Left renal pelvis (tissue), 4 donors: Measurements from ENCODE around the gene EPS8L1. TPM values are rescaled to one million over a fixed set of nuclear protein-coding genes. Genes with fewer than 3 reads are reported as not detected.

Experiments
- polyA plus RNA-seq, 4 donors: library from polyadenylated mRNA; unstranded; fragments of 120-200 nt; gene quantifications; one replicate each; pipeline ENCODE4 v1.2.1, GENCODE V29; 2013; ENCODE audit not compliant: insufficient read length in 4 of 4

EPS8L1 gene
- polyA plus RNA-seq, 4 donors: 1.5 to 92.9 (median 53.5) TPM

Other genes starting within 250 kb of the EPS8L1 start
- gene KIR2DS4, start 243.2 kb upstream of the EPS8L1 start, polyA plus RNA-seq: not detected
- gene KIR3DL2, start 225.4 kb upstream of the EPS8L1 start, polyA plus RNA-seq: not detected
- gene FCAR, start 201.6 kb upstream of the EPS8L1 start, polyA plus RNA-seq: under 1 TPM; 0.23 to 0.67 (median 0.46) TPM
- gene NCR1, start 169.7 kb upstream of the EPS8L1 start, polyA plus RNA-seq: under 1 TPM in 2 of 4 donors, not detected in 2; 0.13 to 0.26 TPM
- gene NLRP7, start 128.3 kb upstream of the EPS8L1 start, polyA plus RNA-seq: not detected
- 10 to 100 TPM in 3 of 4 donors, 1 to 10 TPM in 1; 5.0 to 26.4 (median 14.7) TPM for gene NLRP2, start 109.5 kb upstream of the EPS8L1 start, polyA plus RNA-seq
- gene GP6, start 37.6 kb upstream of the EPS8L1 start, polyA plus RNA-seq: under 1 TPM; 0.39 to 0.72 (median 0.51) TPM
- gene RDH13, start 12.7 kb upstream of the EPS8L1 start, polyA plus RNA-seq: 10 to 100 TPM in 3 of 4 donors, 1 to 10 TPM in 1; 9.2 to 25.8 (median 18.7) TPM
- 100 to 1,000 TPM in 1 of 4 donors, 10 to 100 TPM in 3; 56.8 to 120 (median 69.6) TPM for gene PPP1R12C, start 41.8 kb downstream of the EPS8L1 start, polyA plus RNA-seq
- 1 to 10 TPM; 4.2 to 9.9 (median 5.7) TPM for gene TNNT1, start 73.3 kb downstream of the EPS8L1 start, polyA plus RNA-seq
- 1 to 10 TPM in 3 of 4 donors, under 1 TPM in 1; 0.57 to 5.4 (median 4.5) TPM for gene TNNI3, start 81.9 kb downstream of the EPS8L1 start, polyA plus RNA-seq
- gene DNAAF3, start 90.7 kb downstream of the EPS8L1 start, polyA plus RNA-seq: 10 to 100 TPM in 1 of 4 donors, 1 to 10 TPM in 3; 2.0 to 10.4 (median 7.7) TPM
- under 1 TPM; 0.09 to 0.52 (median 0.29) TPM for gene SYT5, start 104.4 kb downstream of the EPS8L1 start, polyA plus RNA-seq
- gene PTPRH, start 133.6 kb downstream of the EPS8L1 start, polyA plus RNA-seq: 1 to 10 TPM in 1 of 4 donors, under 1 TPM in 3; 0.11 to 2.8 (median 0.26) TPM
- gene TMEM86B, start 152.9 kb downstream of the EPS8L1 start, polyA plus RNA-seq: 1 to 10 TPM; 2.1 to 5.7 (median 4.0) TPM
- gene PPP6R1, start 183.1 kb downstream of the EPS8L1 start, polyA plus RNA-seq: 10 to 100 TPM; 30.0 to 58.5 (median 41.8) TPM
- gene HSPBP1, start 204.2 kb downstream of the EPS8L1 start, polyA plus RNA-seq: 10 to 100 TPM; 20.7 to 46.5 (median 25.4) TPM
- gene BRSK1, start 208.1 kb downstream of the EPS8L1 start, polyA plus RNA-seq: 10 to 100 TPM; 12.8 to 20.6 (median 15.5) TPM
- 1 to 10 TPM in 2 of 4 donors, under 1 TPM in 2; 0.80 to 2.0 (median 1.0) TPM for gene TMEM150B, start 249.5 kb downstream of the EPS8L1 start, polyA plus RNA-seq